Breast epithelium (tissue), 4 donors: Measurements from ENCODE around the gene EPHA2. TPM values are rescaled to one million over a fixed set of nuclear protein-coding genes. Genes with fewer than 3 reads are reported as not detected.

Experiments used
- DNase-seq, 2 donors: peaks; one replicate each; pipeline ENCODE4 v3.0.0-alpha.2; 2019; ENCODE audit warnings: low spot score in 2 of 2
- H3K27ac ChIP-seq, 2 donors: fragments of 200-600 bp; sonication (generic) in 1 of 2; one replicate each; pipeline ENCODE4 v1.5.1; 2016 to 2019; ENCODE audit warnings: mild to moderate bottlenecking in 1 of 2
- H3K27me3 ChIP-seq, 2 donors: fragments of 200-600 bp; sonication (generic) in 1 of 2; one replicate each; pipeline versions ENCODE4 v1.5.1 to v1.6.0; 2017 to 2019; ENCODE audit warnings: control low read depth in 1 of 2, mild to moderate bottlenecking in 1 of 2
- H3K36me3 ChIP-seq: fragments of 200-600 bp; one replicate; pipeline ENCODE4 v1.5.1; 2019
- H3K4me1 ChIP-seq, 2 donors: fragments of 200-600 bp; sonication (generic); one replicate each; pipeline ENCODE4 v1.5.1; 2016 to 2019; ENCODE audit warnings: control low read depth in 1 of 2
- H3K4me3 ChIP-seq, 3 donors: fragments of 200-600 bp; sonication (generic); 1 replicate in 2 of 3; 2 replicates in 1 of 3; pipeline ENCODE4 v1.5.1; 2016 to 2019; ENCODE audit warnings: mild to moderate bottlenecking in 3 of 3, moderate library complexity in 2 of 3
- H3K9me3 ChIP-seq, 2 donors: fragments of 200-600 bp; sonication (generic) in 1 of 2; one replicate each; pipeline ENCODE4 v1.5.1; 2016 to 2019; ENCODE audit warnings: control low read depth in 1 of 2
- POLR2A ChIP-seq: fragments of 450-650 bp; IDR thresholded peaks from one replicate; pipeline ENCODE4 v1.6.1; 2016; ENCODE audit warnings: antibody characterized with exemption, mild to moderate bottlenecking, moderate library complexity
- POLR2AphosphoS5 ChIP-seq, 3 donors: sonication (generic); formaldehyde crosslinking; IDR thresholded peaks; one replicate each; pipeline ENCODE4 v1.6.1; 2017; ENCODE audit warnings: antibody characterized with exemption in 3 of 3
- intact Hi-C: fragments of 100-400 bp; cut with DNase I; formaldehyde crosslinking; loops from one replicate; pipeline ENCODE4 v1.15.1; 2023; ENCODE audit warnings: low total_unique reads
- total RNA-seq, 3 donors: library from RNA; depleted of rRNA; stranded (reverse); fragments of >200 nt; gene quantifications; one replicate each; pipeline ENCODE4 v1.1.0, GENCODE V29; 2016
- TF ChIP-seq, protein P1 (sequence below), 3 donors: fragments of 450-650 bp; IDR thresholded peaks; one replicate each; pipeline ENCODE4 v1.5.1; 2016 to 2017; ENCODE audit warnings: antibody characterized with exemption in 3 of 3, mild to moderate bottlenecking in 3 of 3, moderate library complexity in 3 of 3

The EPHA2 gene
- total RNA-seq, 3 donors from 2014 or later = 5.8 to 18.4 (median 16.7) TPM

DNA sequence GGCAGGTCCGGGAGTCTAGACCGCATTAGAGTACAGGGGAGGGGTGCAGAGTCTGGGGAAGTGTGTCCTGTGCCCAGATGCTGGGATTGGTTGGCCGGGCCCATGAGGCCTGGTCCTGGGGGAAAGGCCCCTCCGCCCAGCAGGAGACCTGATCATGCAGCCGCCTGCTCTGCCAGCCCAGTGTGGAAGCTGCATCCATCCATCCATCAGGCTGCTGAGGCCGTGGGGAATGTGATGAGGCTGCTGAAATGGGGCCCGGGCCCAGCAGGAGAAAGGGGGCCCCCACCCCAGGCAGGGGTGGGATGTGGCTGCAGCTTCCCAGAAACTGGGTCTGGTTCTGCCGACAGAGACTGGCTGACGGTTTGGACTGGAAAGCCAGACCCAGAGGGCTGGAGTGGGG, 37.2 kb downstream of the EPHA2 start:
- H3K4me1 ChIP-seq = no peaks in the 10 kb centered on the region
- intact Hi-C loops = no loop called here
- no peaks in the 10 kb centered on the region for H3K27me3 ChIP-seq
- no peaks in the 10 kb centered on the region for H3K9me3 ChIP-seq
- TF ChIP-seq, protein P1, sequence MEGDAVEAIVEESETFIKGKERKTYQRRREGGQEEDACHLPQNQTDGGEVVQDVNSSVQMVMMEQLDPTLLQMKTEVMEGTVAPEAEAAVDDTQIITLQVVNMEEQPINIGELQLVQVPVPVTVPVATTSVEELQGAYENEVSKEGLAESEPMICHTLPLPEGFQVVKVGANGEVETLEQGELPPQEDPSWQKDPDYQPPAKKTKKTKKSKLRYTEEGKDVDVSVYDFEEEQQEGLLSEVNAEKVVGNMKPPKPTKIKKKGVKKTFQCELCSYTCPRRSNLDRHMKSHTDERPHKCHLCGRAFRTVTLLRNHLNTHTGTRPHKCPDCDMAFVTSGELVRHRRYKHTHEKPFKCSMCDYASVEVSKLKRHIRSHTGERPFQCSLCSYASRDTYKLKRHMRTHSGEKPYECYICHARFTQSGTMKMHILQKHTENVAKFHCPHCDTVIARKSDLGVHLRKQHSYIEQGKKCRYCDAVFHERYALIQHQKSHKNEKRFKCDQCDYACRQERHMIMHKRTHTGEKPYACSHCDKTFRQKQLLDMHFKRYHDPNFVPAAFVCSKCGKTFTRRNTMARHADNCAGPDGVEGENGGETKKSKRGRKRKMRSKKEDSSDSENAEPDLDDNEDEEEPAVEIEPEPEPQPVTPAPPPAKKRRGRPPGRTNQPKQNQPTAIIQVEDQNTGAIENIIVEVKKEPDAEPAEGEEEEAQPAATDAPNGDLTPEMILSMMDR (IDR thresholded peaks at IDR 0.05) = no peak
- TF ChIP-seq POLR2A = no peak
- TF ChIP-seq POLR2AphosphoS5 (IDR thresholded peaks at IDR 0.05) = no peak
- no peak overlapping the region for H3K4me3 ChIP-seq
- no peak overlapping the region for H3K27ac ChIP-seq
- H3K36me3 ChIP-seq = no peaks in the 10 kb centered on the region
- no peak for DNase-seq

DNA sequence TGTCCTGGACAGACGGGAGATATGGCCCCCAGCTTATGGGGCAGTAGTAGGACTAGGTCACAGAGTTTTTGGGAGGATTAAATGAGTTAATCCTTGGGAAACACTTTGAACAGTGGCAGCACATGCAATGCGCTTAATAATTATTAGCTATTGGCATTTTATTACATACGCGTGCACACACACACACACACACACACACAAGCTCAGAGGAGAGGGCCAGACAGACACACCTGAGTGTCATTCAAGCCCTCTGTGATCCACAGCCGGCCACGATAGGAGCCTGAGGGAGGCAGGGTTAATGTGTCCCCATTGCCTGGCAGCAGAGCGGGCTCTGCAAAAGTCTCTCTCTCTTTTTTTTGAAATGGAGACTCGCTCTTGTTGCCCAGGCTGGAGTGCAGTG, 37.9 kb downstream of the EPHA2 start:
- no peak overlapping the region for H3K4me3 ChIP-seq
- H3K27me3 ChIP-seq = no peaks in the 10 kb centered on the region
- no peaks in the 10 kb centered on the region for H3K4me1 ChIP-seq
- H3K36me3 ChIP-seq = no peaks in the 10 kb centered on the region
- no peak overlapping the region for H3K27ac ChIP-seq
- TF ChIP-seq POLR2A (no peak), POLR2AphosphoS5 (IDR thresholded peaks at IDR 0.05) (no peak)
- TF ChIP-seq, protein P1 (IDR thresholded peaks at IDR 0.05) = no peak
- no peak for DNase-seq
- intact Hi-C loops = no loop called here
- H3K9me3 ChIP-seq = no peaks in the 10 kb centered on the region

DNA sequence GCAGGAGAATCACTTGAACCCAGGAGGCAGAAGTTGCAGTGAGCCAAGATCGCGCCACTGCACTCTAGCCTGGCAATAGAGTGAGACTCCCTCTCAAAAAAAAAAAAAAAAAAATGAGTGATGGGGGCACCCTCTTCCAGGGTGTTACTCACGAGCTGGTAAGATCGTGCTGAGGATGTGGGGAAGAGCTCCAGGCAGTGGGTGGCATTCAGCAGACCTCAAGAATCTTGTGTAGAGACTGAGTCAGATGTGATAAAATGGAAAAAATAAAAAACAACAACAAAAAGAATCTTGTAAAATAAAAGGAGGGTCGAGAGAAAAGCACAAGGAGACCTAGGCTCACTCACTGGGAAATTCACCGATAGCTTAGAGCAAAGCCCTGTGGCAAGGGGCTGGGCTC, 38.5 kb downstream of the EPHA2 start:
- Histone ChIP-seq H3K27me3 (no peaks in the 10 kb centered on the region), H3K36me3 (no peaks in the 10 kb centered on the region), H3K27ac (no peak overlapping the region), H3K9me3 (no peaks in the 10 kb centered on the region), H3K4me3 (no peak overlapping the region), H3K4me1 (no peaks in the 10 kb centered on the region)
- TF ChIP-seq POLR2A (no peak), POLR2AphosphoS5 (IDR thresholded peaks at IDR 0.05) (no peak)
- TF ChIP-seq, protein P1 (IDR thresholded peaks at IDR 0.05) = no peak
- intact Hi-C loops = no loop called here
- DNase-seq = no peak

DNA sequence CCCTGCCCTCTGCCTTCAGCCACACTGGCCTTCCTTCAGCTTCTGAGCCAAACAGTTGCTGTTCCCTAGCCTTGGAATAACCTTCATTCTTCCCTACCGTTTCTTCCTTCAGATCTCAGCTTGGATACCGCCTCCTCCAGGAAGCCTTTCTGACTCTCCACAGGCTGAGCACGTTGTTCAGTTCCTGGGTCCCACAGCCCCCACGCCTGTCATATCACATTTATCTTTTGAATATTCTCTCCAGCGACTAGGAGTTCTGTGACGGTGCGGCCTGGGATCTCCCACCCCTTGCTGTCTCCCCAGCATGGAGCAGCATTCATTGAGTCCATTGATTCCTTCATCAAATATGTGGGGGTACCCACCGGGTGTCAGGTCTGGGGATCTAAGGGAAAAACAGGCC, 39.2 kb downstream of the EPHA2 start:
- Histone ChIP-seq H3K27me3 (no peaks in the 10 kb centered on the region), H3K9me3 (no peaks in the 10 kb centered on the region), H3K36me3 (no peaks in the 10 kb centered on the region), H3K27ac (no peak overlapping the region), H3K4me1 (no peaks in the 10 kb centered on the region), H3K4me3 (no peak overlapping the region)
- TF ChIP-seq POLR2AphosphoS5 (IDR thresholded peaks at IDR 0.05) (no peak), POLR2A (no peak)
- TF ChIP-seq, protein P1 (IDR thresholded peaks at IDR 0.05) = no peak
- no peak for DNase-seq
- intact Hi-C loops = no loop called here

DNA sequence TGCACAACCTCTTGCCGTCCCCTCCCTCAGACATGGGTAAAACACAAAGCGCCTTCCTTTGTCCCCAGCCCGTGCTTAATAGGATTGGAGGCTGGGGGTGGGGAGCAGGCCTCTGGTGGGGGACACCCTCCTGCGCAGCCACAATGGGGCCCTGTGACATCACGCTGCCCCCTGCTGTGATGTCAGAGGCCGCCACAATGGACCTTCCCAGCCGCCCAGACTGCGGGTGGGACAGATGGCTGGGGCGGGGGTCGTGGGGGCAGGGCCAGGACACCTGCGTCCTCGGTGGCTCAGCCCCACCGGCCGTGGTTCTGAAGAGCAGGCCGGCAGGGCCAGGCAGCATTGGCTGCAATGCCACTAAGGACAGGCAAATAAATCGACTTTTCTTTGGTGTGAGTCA, 39.9 kb downstream of the EPHA2 start:
- Histone ChIP-seq H3K27ac (no peak overlapping the region), H3K4me1 (no peaks in the 10 kb centered on the region)
- intact Hi-C loops = no loop called here

More for the DNA sequence above, 39.9 kb downstream of the EPHA2 start:
- H3K36me3 ChIP-seq = no peaks in the 10 kb centered on the region
- no peak for DNase-seq
- TF ChIP-seq POLR2AphosphoS5 (IDR thresholded peaks at IDR 0.05) = no peak
- TF ChIP-seq, protein P1 (IDR thresholded peaks at IDR 0.05) = no peak
- no peak for TF ChIP-seq POLR2A
- no peaks in the 10 kb centered on the region for H3K27me3 ChIP-seq
- no peak overlapping the region for H3K4me3 ChIP-seq
- H3K9me3 ChIP-seq = no peaks in the 10 kb centered on the region
